ENCODE measurements around the gene VASH1.
A peak's percentile ranks its signal among the peaks of the same experiment; 100 is the strongest.

The VASH1 gene

DNA sequence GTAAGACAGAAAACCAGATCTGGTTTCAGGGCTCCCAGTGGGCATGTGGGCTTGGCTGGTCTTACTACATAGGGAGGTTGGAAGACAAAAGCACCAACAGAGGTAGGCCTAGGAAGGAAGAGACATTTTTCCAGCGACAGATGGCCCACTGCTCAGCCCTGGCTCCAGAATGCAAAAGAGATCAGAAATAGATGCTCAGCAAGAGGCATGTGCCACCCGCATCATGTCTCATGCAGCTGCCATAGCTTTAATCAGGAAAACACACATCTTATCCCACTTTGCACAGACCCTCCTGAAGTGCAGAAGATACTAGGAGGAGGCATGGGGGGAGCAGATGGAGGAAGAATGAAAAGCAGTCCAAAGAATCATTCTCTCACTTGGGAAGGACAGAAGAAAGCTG is 25.3 kb downstream of the VASH1 start:
- no peak for DNase-seq

DNA sequence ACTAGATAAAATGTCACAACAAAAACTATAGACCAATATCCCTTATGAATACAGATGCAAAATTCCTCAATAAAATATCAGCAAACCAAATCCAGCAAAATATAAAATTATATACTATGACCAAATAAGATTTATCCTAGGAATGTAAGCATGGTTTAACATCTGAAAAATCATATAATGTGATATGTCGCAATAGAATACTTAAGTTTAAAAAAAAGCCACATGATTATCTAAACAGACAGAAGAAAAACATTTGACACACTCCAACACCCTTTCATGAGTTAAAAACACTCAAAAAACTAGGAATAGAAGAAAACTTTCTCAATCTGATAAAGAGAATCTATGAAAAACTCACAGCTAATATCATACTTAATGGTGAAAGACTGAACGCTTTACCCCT is 31.2 kb downstream of the VASH1 start:
- DNase-seq = no peak

DNA sequence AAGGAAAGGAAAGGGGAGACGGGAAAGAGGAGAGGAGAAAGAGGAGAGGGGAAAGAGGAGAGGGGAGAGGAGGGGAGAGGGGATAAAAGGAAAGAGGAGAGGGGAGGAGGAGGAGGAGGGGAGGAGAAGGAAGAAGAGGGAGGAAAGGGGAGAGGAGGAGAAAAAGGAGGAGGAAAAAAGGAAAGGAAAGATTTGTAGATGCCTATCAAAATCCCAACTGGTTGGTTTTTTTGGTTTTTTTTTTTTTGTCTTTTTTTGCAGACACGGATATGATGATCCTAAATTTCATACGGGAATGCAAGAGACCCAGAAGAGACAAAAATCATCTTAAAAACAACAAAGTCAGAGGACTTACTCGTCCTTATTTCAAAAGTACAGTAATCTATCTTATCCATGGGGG is 32.1 kb downstream of the VASH1 start:
- no peak for DNase-seq

DNA sequence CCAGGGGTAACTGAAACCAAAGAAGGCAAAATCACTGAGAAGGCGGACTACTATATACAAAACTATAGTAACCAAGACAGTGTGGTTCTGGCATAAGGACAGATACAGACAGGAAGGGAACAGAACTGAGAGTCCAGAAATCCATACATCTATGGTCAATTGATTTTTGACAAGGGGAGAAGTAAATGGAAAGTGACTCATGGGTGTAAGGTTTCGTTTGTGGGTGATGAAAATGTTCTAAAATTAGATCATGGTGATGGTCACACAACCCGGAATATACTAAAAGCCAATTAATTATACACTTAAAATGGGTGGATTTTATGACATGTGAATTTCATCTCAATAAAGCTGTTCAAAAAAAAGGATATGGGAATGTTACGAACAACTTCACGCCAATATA is 32.7 kb downstream of the VASH1 start:
- DNase-seq = no peak

DNA sequence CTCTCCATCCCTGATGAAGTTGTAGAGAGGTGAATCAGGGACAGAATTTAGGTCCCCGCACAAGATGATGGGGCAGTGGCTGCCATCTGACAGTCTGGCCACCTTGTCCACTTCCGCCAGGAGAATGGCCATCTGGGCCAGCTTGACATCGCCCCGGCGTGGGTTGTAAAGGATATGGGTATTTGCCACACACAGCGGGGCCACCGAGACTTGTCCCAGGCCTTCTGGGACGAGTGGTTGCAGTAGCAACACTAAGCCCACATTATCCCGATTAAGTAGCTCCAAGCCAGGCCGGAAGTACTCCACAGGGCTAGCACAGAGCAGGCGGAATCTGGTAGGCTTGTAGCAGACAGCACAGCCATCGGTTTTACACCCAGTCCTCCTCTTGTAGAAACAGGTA is 45.2 kb downstream of the VASH1 start:
- DNase-seq = no peak

DNA sequence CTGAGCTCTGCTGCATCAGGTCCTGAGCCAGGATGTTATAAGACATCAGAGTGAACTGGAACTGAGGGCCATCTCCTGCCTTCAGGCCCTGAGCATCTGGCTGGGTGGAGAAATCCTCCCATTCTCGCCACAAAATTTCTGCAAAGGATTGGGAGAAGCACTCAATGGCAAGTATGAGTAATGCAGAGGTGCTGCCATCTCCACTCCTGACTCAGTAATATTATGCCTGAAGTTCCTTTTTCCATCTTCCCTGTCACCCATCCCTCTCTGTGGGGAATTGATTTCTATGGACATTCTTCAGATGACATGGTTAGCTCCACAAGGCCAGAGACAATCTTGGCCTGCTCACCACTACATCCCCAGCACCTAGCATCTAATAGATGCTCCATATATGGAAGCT is 46.7 kb downstream of the VASH1 start:
- DNase-seq = no peak

DNA sequence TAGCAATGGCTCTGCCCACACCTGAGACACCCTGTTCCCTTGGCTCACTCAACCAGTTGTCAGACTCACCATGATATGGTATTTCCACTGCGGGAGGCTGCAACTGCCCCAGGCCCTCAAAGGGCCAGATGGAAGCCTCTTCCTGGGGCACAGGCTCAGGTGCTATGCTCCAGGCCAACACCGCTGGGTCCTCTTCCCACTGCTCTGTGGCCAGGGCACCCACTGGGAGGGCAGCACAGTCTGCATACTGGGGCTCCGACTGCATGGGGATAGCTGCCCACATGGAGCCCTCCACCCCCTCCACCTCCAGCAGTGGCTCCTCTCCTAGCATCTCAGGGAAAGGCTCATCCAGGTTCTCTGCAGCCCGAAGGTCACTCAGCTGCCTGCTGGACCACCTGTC is 47.7 kb downstream of the VASH1 start:
- DNase-seq = no peak

DNA sequence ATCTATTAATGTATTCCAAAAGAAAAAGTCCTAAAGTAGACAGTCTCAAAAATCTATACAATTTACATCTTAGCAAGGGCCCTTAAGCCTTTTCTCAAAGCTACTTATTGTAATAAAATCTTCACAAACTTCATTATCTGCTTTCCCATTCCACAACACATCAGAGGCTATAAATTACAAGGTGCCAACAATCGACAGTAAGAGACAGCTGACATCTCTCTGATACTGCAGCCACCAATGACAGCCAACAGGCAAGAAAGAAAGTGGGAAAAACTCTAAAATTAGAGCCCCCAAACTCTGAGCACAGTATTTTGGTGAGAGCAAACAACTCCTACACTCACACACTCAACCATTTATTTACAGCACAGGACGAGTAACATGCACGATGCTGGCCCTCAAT is 49.3 kb downstream of the VASH1 start:
- no peak for DNase-seq

DNA sequence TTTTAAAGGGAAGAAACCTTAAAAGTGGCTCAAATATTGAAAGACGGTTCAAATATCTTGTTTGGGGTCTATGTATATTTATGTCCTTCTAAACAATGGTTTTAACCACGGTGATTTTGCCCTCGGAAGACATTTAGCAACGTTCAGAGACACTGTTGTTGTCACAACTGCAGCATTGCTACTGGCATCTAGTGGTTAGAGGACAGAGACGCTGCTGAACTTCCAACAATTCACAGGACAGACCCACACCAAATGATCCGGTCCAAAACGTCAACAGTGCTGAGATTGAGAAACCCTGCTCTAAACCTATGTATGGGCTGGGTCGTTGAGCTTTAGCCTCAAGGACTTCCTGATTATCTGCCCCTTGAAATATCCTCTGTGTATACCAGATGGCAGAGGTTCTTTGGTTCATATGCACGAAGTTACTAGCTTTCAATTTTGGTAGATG is 49.7 kb downstream of the VASH1 start:
- DNase-seq = no peak

DNA sequence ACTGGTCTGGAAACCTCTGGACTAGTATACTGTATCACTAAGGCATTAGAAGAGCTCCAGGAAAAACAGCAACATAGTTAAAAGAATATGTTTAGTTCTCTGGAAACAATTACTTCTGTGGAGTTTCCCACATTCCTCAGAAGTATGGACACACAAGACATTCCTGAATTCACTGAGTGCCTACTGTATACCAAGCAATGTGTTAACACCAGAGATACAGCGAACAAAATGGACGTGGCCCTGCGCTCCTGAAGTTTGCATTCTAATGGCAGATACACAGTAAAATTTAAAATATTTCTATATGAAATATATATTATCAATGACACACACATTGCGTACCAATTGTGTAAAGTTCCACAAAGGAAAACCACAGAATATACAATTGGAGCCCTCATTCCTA is 50.3 kb downstream of the VASH1 start:
- DNase-seq = no peak

DNA sequence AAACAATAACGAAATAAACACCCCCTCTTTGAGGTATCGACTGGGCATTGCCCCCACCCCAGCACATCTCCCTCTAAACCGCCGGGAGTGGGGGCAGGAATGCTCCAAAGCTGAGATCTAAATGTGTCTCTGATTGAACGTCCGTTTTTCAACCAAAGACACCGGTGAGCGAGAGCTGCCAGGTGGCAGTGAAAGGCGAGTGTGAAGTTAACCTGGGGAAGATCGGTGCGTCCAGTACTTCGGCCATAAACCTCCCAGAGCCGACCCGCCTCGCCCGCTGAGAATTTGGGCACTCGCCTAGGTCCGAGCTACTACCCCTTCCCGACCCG is 50.8 kb downstream of the VASH1 start:
- DNase-seq = no peak

DNA sequence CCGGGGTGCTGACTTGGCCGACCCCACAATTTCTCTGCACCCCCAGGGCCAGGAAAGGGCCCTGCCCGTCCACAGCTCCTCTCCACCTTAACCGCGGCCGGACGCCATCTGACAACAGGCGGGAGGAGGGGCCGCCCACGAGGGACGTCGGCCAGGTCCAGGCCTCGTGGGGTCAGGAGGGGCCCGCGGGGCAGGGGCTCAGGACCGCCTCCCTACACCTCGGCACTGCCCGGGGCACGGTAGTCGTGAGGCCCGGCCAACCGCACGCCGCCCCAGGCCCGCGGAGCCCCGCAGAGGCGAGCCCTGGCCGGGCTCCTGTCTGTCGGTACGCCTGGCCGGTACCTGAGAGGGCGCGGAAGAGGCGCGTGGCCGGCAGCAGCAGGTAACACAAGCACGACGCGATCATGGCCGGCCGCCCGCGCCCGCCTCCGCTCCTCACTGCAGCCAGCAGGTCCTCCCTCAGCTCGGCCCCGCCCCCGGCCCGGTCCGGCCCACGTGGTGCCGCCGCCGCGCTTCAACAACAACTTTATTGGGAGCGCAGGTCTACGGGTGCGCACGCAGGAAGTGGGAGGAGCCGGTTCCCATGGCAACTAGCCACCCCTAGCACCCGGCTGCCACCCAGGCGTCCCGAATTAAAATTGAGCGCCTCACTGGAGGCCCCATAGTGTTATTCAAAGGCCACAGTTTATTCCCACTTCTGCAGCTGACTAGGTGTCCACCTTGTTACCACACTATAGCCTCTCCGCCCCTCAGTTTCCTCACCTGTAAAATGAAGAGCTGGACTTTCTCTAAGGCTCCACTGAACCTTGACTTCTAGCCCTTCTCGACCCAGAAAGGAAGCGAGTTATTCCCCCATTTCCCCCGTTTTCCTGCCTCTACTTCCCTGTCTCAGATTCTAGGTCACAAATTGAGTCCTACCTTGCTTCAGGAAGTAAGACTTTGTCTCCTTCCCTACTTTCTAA is 51.4 kb downstream of the VASH1 start, which contains the start of gene ANGEL1:
Gene ANGEL1, minus strand, starts transcription at position 461 of the 962 bp plus-strand sequence. Its CDS starts 55 bp downstream, at position 406.
- peak; percentile 99 for DNase-seq

DNA sequence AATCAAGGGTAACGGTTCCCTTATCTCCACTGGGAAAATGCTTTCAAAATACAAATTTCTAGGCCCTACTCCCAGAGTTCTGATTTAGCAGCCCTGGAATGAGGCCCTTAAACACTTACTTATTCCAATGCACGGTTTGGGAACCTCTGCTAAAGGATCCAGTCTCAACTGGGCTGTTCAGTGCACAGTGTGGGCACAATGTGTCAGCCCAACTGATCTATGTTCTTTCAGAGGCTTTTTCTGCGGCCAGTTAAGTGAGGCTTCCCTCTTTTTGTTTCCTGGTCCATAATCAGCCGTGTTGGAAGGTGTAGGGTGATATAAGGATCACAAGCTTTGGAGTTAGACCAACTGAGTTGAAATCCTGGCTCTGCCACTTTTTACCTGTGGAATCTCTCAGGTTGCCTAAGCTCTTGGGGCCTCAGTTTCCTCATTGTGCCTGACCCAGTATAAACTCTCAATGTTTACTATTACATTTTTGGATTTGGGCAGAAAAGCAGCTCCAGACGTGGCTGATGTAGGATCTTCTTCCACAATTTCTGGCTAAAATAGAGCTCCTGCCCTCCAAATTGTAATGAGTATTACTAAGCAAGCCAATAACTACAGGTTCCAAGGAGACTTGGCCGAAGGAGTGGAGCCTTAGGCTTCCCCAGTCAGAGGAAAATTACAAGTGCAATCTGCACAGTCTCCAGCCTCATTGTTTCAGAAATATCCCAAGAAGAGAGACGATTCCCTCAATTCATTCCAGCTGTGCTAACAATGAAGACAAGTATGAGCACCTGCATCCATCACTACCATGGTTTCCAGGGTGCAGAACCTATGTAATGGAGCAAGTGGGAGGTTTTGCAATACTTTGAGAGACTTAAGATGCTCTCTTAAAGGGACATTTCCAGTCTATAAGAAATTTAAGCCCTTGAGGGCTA is 53.7 kb downstream of the VASH1 start:
- DNase-seq = no peak

DNA sequence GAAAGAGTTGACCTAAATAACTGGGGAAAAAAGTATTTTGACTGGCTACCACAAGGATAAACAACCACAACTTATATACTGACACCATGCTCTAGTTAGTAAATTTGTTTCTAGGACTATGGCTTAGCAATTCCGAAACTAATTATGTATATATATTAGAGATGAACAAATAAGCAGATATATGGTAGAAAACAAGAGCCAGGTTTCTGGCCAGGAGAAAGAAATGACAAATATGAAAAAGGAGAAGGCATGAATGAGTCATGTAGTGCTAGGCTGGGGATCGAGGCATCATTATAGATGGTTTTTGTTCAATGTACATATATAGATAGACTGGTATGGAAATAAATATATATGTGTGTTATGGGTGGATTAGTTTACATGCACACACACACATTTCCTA is 59.4 kb downstream of the VASH1 start:
- no peak for DNase-seq

DNA sequence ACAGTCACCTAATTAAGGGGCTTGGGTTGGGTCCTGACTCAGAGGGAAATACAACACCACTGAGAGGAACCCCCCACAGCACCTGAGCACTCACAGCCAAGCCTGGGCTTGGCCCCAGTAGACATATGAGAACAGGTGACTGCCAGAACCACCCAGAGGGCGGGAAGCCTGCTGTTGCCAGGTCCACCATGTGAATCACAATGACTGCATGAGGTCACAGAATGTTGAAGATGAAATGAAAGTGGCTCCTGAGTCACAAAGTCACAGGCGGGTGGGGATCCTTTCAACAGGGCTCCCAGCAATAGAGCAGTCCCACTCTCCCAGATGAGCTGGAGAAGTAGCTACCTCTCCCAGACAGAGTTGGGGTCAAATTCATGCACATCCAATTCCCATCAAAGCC is 64.9 kb downstream of the VASH1 start, which contains the start of gene LRRC74A:
Gene LRRC74A, plus strand, starts transcription at position 287 of the 400 bp plus-strand sequence. CDS start 290 bp downstream, outside the sequence.
- DNase-seq = no peak

DNA sequence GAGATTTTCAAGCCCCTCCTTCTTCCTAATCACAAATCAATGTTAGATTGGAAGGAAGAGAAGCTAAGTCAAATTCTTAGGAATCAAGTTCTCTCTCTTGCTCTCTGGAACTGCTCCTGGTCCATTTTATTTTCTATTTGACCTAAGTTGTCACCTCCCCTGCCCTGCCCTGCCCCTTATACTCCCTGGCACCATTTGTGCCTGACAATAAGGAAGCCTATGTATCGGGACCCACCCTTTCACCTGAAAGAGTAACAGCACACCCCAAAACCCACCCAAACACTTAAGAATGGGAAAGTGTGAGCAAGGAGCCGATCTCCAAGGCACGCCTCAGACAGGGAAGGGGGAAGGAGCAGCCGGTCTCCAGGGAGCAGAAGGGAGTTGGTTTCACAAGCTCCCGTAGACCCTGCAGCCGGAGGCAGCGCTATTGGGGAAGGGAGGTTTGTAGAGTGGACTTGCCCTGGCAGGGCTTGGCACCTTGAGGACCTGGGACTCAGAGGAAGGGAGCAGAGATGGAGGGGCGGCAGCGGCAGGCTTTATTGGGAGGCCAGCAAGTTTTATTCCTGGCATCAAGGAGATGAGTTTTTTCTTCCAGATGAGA is 66.5 kb downstream of the VASH1 start:
- no peak for DNase-seq

DNA sequence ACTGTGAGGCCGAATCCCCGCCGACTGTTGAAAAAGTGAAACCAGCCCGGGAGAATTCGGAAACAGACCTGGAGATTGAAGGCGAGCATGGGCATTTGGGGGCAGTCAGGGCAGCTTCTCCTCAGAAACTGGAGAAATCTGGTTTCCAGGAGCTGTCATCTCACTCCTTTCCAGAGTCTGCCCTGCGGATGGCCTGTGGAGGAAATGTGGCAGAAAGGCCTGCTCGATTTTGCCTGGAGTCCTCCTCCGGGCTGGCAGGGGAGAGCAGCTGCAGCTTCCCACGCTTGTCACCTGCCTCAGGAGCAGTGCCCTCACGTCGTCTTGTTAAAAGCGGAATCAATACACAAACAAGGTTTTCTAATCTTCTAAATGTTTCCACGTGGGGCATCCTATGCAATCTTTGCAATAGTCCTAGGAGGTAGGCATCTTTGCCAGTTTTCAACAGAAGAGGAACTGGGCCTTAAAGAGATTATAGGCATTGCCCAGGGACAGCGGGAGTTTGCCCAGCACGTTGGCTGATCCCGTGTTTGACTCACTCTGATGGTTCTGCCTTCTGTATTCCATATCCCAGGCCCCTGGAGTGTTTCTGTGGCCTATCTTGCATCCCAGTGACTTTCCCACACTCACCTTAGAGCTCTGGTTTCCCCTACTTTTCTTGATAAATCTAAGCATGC is 67.2 kb downstream of the VASH1 start:
- no peak for DNase-seq

DNA sequence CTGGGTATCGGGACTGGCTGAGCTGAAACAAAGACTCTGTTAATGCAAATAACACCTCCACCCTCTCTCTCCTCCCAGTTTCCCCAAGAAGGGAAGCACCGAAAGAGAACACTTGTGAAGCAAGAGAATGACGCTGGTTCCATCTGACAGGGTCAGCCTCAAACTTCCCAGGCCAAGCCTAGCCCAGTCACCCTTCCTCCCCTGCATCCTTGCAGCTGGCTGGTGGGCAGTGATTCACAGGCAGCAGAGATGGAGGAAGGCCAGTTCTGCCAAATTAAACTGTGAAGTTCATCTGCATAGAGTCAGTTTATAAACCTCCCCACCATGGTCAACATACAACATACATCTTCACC is 67.7 kb downstream of the VASH1 start:
- DNase-seq = no peak

DNA sequence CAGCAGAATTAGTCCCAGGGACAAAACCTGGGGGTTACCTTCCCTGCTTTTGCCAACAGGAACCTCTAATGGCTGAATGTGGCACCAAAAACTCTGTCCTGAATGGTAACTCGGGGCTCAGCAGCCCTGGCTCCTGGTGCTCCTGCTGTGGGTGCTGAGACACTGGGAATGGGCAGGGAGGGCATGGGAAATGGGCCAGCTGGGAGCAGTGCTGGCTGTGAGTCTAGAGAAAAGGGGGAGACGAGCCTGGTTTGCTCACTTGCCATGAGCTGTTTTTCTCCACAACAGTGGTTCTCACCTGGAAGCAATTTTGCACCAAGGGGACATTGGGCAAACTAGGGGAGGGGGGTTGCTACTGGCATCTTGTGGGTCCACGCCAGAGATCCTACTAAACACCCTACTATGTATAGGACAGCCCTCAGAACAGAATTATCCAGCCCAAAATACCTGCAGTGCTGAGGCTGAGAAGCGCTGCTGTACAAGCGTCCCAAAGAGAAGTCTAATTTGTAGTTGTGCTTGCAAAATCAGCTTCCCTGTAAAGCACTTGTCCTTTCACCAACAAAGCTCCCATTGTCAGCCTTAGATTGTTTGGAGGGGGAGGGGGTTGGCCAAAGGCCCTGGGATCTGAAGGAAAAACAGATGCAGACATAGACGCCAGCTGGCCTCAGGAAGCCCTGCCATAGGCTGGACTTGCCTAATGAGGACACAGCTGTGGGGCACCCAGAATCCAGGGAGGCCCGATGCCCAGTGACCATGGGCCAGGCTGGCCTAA is 68.6 kb downstream of the VASH1 start:
- no peak for DNase-seq

DNA sequence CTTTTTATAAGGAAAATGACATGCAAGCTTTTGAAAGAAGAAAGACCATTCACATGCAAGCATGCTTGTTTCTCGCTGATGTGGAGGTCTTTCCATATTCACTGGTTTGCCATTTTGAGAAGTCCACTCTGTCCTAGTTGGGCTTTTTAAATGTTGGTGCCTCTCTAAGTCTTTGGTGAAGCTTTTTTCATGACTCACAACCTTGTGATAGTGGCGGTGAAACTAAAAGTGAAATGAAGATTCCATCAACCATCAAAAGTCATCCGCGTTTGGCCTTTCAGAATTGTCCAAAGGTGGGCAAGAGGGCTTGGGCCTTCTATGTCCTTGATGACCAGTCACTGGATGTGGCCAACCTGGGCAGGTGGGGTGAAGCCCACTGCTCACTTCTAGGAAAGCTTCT is 69.3 kb downstream of the VASH1 start:
- no peak for DNase-seq

DNA sequence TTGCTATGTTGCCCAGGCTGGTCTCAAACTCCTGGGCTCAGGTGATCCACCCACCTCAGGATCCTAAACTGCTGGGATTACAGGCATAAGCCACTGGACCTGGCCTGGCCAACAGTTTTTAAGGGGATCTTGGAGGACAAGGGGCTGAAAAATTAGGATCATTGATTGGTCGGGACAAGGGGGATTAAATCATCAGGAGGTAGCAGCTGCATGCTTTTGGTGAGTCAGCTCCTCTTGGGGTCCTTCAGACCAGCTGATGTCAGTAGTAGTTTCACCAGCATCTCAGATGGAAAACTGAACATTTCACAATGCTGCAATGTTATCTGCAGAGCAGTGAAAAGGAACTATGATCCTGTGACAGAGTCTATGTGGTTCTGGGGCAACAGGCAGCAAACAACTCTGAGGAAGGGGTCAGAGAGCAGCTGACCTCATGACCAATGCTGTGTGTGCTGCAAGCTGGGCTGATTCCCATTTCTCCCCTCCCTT is 71.3 kb downstream of the VASH1 start:
- no peak for DNase-seq
